DOHH2 (cell line): Measurements from ENCODE around the gene CACNA1B.

Experiments
- H3F3A ChIP-seq: fragments of 200-600 bp; sonication (generic), shearing (Covaris generic); 2 replicates; pipeline ENCODE4 v1.6.0; 2016; ENCODE audit warnings: antibody characterized with exemption, mild to moderate bottlenecking; ENCODE audit not compliant: control insufficient read depth, insufficient read depth
- H3K27ac ChIP-seq: fragments of 200-600 bp; sonication (generic); 2 replicates; pipeline ENCODE4 v1.5.1; 2014; ENCODE audit warnings: low read depth, mild to moderate bottlenecking, low read length, moderate library complexity
- H3K27me3 ChIP-seq: fragments of 200-600 bp; sonication (generic); 2 replicates; pipeline ENCODE4 v1.6.1; 2014; ENCODE audit warnings: mild to moderate bottlenecking, low read length, mixed read lengths; ENCODE audit not compliant: control insufficient read depth
- H3K36me3 ChIP-seq: fragments of 200-600 bp; sonication (generic); 2 replicates; pipeline ENCODE4 v1.6.1; 2014; ENCODE audit warnings: mild to moderate bottlenecking, low read length, moderate library complexity, mixed read lengths; ENCODE audit not compliant: control insufficient read depth
- H3K4me1 ChIP-seq: fragments of 200-600 bp; sonication (generic); 2 replicates; pipeline ENCODE4 v1.6.1; 2014; ENCODE audit warnings: mild to moderate bottlenecking, low read length, mixed read lengths; ENCODE audit not compliant: control insufficient read depth
- H3K4me2 ChIP-seq: fragments of 200-600 bp; sonication (generic); 2 replicates; pipeline ENCODE4 v1.6.0; 2014; ENCODE audit warnings: mild to moderate bottlenecking, low read length, moderate library complexity
- H3K4me3 ChIP-seq: fragments of 200-600 bp; sonication (generic); 2 replicates; pipeline ENCODE4 v1.5.1; 2014; ENCODE audit warnings: mild to moderate bottlenecking, low read length, mixed read lengths
- H3K79me2 ChIP-seq: fragments of 200-600 bp; sonication (generic); 2 replicates; pipeline ENCODE4 v1.6.1; 2014; ENCODE audit warnings: mild to moderate bottlenecking, low read length, mixed read lengths; ENCODE audit not compliant: control insufficient read depth
- H3K9me2 ChIP-seq: fragments of 200-600 bp; sonication (generic); replicated peaks from 2 replicates; pipeline ENCODE4 v1.6.1; 2014; ENCODE audit warnings: mild to moderate bottlenecking, low read length, mixed read lengths; ENCODE audit not compliant: control insufficient read depth
- H3K9me3 ChIP-seq: fragments of 200-600 bp; sonication (generic); 2 replicates; pipeline ENCODE4 v1.6.1; 2014; ENCODE audit warnings: antibody characterized with exemption, low read length, mixed read lengths; ENCODE audit not compliant: control insufficient read depth, insufficient read depth
- H4K20me1 ChIP-seq: fragments of 200-600 bp; sonication (generic); 2 replicates; pipeline ENCODE4 v1.6.0; 2014; ENCODE audit warnings: low read depth, mild to moderate bottlenecking, antibody characterized with exemption, low read length, moderate library complexity; ENCODE audit not compliant: control insufficient read depth, insufficient read depth
- EZH2phosphoT487 ChIP-seq: fragments of 200-600 bp; sonication (generic); IDR thresholded peaks from 2 replicates; pipeline ENCODE4 v1.6.1; 2017; ENCODE audit warnings: borderline replicate concordance, mild to moderate bottlenecking, antibody characterized with exemption, low read length, moderate library complexity, mixed read lengths
- TF ChIP-seq, protein P1 (sequence below): fragments of 200-600 bp; sonication (generic); IDR thresholded peaks from one replicate; pipeline ENCODE4 v1.5.1; 2014; ENCODE audit warnings: antibody characterized with exemption, mild to moderate bottlenecking, low read depth, low read length; ENCODE audit not compliant: poor library complexity, severe bottlenecking

Gene CACNA1B

DNA sequence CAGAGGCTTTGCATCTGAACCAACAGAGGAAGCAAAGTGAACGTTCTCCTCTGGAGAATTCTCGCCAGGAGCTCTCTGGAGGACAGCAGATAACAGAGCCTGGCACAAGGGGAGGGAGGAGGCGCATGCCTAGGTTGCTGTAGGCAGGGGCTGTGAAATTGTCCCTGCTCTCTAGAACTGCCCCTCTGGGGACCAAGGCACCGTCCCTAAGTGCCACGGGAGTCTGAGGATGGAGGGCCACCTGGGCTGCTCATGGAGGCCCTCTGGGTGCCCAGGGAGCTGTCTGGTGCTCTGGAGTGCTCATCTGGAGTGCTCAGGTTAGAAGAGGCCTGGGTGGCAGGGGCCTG lies 77.6 kb downstream of the CACNA1B start:
- no peak for TF ChIP-seq EZH2phosphoT487
- TF ChIP-seq, protein P1, sequence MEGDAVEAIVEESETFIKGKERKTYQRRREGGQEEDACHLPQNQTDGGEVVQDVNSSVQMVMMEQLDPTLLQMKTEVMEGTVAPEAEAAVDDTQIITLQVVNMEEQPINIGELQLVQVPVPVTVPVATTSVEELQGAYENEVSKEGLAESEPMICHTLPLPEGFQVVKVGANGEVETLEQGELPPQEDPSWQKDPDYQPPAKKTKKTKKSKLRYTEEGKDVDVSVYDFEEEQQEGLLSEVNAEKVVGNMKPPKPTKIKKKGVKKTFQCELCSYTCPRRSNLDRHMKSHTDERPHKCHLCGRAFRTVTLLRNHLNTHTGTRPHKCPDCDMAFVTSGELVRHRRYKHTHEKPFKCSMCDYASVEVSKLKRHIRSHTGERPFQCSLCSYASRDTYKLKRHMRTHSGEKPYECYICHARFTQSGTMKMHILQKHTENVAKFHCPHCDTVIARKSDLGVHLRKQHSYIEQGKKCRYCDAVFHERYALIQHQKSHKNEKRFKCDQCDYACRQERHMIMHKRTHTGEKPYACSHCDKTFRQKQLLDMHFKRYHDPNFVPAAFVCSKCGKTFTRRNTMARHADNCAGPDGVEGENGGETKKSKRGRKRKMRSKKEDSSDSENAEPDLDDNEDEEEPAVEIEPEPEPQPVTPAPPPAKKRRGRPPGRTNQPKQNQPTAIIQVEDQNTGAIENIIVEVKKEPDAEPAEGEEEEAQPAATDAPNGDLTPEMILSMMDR, result no peak
- no peaks in the 10 kb centered on the region for H3K4me1 ChIP-seq
- H3K36me3 ChIP-seq, result no peaks in the 10 kb centered on the region
- H3K9me2 ChIP-seq, result no peaks in the 10 kb centered on the region
- H4K20me1 ChIP-seq, result no peaks in the 10 kb centered on the region
- H3F3A ChIP-seq, result no peaks in the 10 kb centered on the region
- no peaks in the 10 kb centered on the region for H3K9me3 ChIP-seq
- H3K27me3 ChIP-seq, result no peaks in the 10 kb centered on the region
- no peak overlapping the region for H3K27ac ChIP-seq
- H3K4me3 ChIP-seq, result no peak overlapping the region
- H3K79me2 ChIP-seq, result no peaks in the 10 kb centered on the region
- H3K4me2 ChIP-seq, result no peak overlapping the region

DNA sequence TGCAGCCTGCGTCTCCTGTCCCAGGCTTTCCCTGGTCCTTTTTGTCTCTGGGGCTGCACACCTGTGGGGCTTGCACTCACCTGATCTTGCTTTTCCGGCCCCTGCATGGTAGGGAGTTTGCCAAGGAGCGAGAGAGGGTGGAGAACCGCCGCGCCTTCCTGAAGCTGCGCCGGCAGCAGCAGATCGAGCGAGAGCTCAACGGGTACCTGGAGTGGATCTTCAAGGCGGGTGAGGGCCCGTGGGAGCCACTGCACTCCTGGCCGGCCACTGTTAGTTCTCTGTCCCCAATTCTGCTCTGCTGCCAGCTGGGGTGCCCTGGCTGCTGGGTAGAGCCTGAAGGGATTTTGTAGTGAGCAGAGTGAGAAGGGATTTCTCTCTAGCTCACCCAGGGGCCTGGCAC lies 78.0 kb downstream of the CACNA1B start:
- Histone ChIP-seq H3K4me2 (no peak overlapping the region), H3K9me3 (no peaks in the 10 kb centered on the region), H3K4me3 (no peak overlapping the region), H3F3A (no peaks in the 10 kb centered on the region), H4K20me1 (no peaks in the 10 kb centered on the region), H3K27me3 (no peaks in the 10 kb centered on the region), H3K27ac (no peak overlapping the region), H3K36me3 (no peaks in the 10 kb centered on the region), H3K4me1 (no peaks in the 10 kb centered on the region), H3K9me2 (no peaks in the 10 kb centered on the region), H3K79me2 (no peaks in the 10 kb centered on the region)
- TF ChIP-seq, protein P1, result no peak
- TF ChIP-seq EZH2phosphoT487, result no peak

DNA sequence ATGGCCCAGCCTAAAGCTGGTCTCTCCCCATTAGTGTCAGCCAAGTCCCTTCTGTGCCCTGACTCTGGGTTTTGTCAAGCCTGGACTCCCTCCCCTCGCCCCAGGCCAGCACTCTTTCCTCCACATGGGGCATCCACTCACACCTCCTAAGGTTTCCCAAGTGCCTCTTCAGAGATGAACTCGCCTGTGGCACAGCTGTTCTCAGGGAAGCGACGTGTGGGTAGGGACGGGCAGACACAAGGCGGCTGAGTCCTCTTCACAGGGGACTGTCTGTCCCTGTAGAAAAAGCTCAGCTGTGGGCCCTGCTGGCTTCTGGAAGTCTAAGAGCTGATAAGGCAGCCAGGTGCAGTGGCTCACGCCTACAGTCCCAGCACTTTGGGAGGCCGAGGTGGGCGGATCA lies 78.5 kb downstream of the CACNA1B start:
- Histone ChIP-seq H3K9me2 (no peaks in the 10 kb centered on the region), H3K36me3 (no peaks in the 10 kb centered on the region), H4K20me1 (no peaks in the 10 kb centered on the region), H3K79me2 (no peaks in the 10 kb centered on the region), H3K4me3 (no peak overlapping the region), H3K27me3 (no peaks in the 10 kb centered on the region), H3K4me2 (no peak overlapping the region), H3K27ac (no peak overlapping the region), H3F3A (no peaks in the 10 kb centered on the region), H3K9me3 (no peaks in the 10 kb centered on the region), H3K4me1 (no peaks in the 10 kb centered on the region)
- no peak for TF ChIP-seq EZH2phosphoT487
- TF ChIP-seq, protein P1, result no peak
